Osteoblast (primary cell): Measurements from ENCODE around the gene AFAP1L2. TPM values are rescaled to one million over a fixed set of nuclear protein-coding genes. Genes with fewer than 3 reads are reported as not detected.

ENCODE experiments used
- DNase-seq: peaks from one replicate; pipeline ENCODE4 v3.0.0; 2011; ENCODE audit warnings: low spot score, mixed read lengths; ENCODE audit not compliant: insufficient read length; ENCODE audit errors: missing footprints
- H2AFZ ChIP-seq: 2 replicates; pipeline ENCODE4 v1.6.0; 2011; ENCODE audit warnings: mild to moderate bottlenecking, low read length
- H3K27ac ChIP-seq: 2 replicates; pipeline ENCODE4 v1.5.1; 2011; ENCODE audit warnings: mild to moderate bottlenecking, low read depth, low read length, moderate library complexity
- H3K27me3 ChIP-seq: 2 replicates; pipeline ENCODE4 v1.6.0; 2012; ENCODE audit warnings: mild to moderate bottlenecking, control low read depth, inconsistent platforms, low read length, moderate library complexity; ENCODE audit not compliant: insufficient read depth
- H3K36me3 ChIP-seq: 2 replicates; pipeline ENCODE4 v1.5.1; 2011; ENCODE audit warnings: mild to moderate bottlenecking, low read length, control low read depth, moderate library complexity; ENCODE audit not compliant: insufficient read depth
- H3K4me1 ChIP-seq: 2 replicates; pipeline ENCODE4 v1.5.1; 2011; ENCODE audit warnings: mild to moderate bottlenecking, low read length, control low read depth, moderate library complexity; ENCODE audit not compliant: insufficient read depth
- H3K4me2 ChIP-seq: 2 replicates; pipeline ENCODE4 v1.6.0; 2011; ENCODE audit warnings: mild to moderate bottlenecking, low read length; ENCODE audit not compliant: insufficient read depth
- H3K4me3 ChIP-seq: fragments of 200-600 bp; sonication (generic); 3 replicates; pipeline ENCODE4 v1.5.1; 2012; ENCODE audit warnings: mild to moderate bottlenecking, low read length, inconsistent platforms; ENCODE audit not compliant: insufficient read depth
- H3K79me2 ChIP-seq: 2 replicates; pipeline ENCODE4 v1.6.0; 2012; ENCODE audit warnings: mild to moderate bottlenecking, low read length, control low read depth, inconsistent platforms; ENCODE audit not compliant: insufficient read depth
- H3K9me3 ChIP-seq: 2 replicates; pipeline ENCODE4 v1.5.1; 2011; ENCODE audit warnings: low read depth, low read length, control low read depth
- H4K20me1 ChIP-seq: 2 replicates; pipeline ENCODE4 v1.6.0; 2012; ENCODE audit warnings: mild to moderate bottlenecking, low read length, control low read depth; ENCODE audit not compliant: insufficient read depth
- total RNA-seq: library from RNA; depleted of rRNA; stranded (reverse); fragments of >200 nt; gene quantifications from 2 replicates; pipeline ENCODE4 v1.2.3, GENCODE V29; 2012
- TF ChIP-seq, protein P1 (sequence below): IDR thresholded peaks from 2 replicates; pipeline ENCODE4 v1.5.1; 2011; ENCODE audit warnings: mild to moderate bottlenecking, low read depth, low read length, moderate library complexity; ENCODE audit errors: extremely low read depth

Gene AFAP1L2
- total RNA-seq, 1 donor: 0.36 TPM

DNA sequence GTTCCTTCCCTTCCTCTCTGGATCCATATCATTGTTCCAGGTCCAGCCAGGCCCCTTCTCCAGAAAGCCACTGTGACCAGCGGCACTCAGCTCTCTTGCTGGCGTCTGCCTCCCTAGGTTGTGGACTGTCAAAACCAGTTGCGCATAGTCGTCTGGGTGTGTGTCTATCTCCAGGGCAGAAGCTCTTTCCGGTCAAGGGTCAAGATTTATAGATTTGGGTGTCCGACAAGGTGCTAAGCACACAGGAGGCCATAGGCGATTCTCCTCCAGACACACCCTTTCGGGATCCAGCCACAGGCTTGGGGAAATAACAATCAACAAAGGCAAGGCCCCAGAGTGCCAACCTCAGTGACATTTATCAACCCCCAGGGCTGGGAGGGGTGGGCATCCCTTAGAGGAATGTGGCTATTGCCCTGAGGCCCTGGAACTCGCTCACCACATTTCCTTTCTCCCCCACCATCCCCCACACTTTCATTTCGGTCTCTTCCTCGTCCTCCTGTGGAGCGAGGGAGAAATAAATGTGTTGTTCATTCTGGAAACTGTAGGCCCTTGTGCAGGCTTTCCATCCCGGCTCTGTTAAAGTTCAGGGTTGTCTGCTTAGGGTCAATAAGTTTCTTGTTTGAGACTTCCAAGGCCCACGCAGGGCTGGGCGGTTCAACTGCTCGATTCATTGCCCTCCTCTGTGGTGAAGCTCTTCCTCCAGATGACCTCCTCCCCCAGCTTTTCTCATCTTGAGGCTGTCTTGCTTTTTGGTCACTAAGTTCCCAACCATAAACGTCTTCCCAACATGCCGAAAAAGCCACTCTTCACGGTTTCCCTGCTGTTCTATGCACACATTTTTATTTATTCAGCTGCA, 57.9 kb downstream of the AFAP1L2 start:
- no peak overlapping the region for H3K27ac ChIP-seq
- no peaks in the 10 kb centered on the region for H3K9me3 ChIP-seq
- no peaks in the 10 kb centered on the region for H3K27me3 ChIP-seq
- DNase-seq: no peak
- no peaks in the 10 kb centered on the region for H3K36me3 ChIP-seq
- no peaks in the 10 kb centered on the region for H3K79me2 ChIP-seq
- no peaks in the 10 kb centered on the region for H4K20me1 ChIP-seq
- TF ChIP-seq, protein P1, sequence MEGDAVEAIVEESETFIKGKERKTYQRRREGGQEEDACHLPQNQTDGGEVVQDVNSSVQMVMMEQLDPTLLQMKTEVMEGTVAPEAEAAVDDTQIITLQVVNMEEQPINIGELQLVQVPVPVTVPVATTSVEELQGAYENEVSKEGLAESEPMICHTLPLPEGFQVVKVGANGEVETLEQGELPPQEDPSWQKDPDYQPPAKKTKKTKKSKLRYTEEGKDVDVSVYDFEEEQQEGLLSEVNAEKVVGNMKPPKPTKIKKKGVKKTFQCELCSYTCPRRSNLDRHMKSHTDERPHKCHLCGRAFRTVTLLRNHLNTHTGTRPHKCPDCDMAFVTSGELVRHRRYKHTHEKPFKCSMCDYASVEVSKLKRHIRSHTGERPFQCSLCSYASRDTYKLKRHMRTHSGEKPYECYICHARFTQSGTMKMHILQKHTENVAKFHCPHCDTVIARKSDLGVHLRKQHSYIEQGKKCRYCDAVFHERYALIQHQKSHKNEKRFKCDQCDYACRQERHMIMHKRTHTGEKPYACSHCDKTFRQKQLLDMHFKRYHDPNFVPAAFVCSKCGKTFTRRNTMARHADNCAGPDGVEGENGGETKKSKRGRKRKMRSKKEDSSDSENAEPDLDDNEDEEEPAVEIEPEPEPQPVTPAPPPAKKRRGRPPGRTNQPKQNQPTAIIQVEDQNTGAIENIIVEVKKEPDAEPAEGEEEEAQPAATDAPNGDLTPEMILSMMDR: no peak
- no peak overlapping the region for H2AFZ ChIP-seq
- H3K4me3 ChIP-seq: no peak overlapping the region
- H3K4me2 ChIP-seq: no peak overlapping the region
- no peaks in the 10 kb centered on the region for H3K4me1 ChIP-seq

DNA sequence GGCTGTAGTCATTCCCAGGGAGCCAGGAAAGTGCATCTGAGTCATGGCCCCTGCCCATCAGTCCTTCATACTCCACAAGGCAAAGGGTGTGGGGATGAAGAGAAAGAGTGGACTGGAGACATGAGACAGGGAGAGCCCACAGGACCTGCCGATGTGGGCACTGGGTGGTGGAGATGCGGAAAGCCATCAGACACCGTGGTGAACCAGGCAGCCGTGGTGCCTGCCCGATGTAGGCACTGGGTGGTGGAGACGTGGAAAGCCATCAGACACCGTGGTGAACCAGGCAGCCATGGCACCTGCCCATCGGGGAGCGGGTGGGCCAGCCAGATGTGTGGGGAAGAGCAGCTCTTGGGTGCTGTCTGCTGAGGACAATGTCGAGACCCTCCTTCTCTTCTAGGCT, 58.6 kb downstream of the AFAP1L2 start:
- no peak overlapping the region for H3K4me2 ChIP-seq
- no peaks in the 10 kb centered on the region for H3K79me2 ChIP-seq
- no peaks in the 10 kb centered on the region for H3K9me3 ChIP-seq

DNA sequence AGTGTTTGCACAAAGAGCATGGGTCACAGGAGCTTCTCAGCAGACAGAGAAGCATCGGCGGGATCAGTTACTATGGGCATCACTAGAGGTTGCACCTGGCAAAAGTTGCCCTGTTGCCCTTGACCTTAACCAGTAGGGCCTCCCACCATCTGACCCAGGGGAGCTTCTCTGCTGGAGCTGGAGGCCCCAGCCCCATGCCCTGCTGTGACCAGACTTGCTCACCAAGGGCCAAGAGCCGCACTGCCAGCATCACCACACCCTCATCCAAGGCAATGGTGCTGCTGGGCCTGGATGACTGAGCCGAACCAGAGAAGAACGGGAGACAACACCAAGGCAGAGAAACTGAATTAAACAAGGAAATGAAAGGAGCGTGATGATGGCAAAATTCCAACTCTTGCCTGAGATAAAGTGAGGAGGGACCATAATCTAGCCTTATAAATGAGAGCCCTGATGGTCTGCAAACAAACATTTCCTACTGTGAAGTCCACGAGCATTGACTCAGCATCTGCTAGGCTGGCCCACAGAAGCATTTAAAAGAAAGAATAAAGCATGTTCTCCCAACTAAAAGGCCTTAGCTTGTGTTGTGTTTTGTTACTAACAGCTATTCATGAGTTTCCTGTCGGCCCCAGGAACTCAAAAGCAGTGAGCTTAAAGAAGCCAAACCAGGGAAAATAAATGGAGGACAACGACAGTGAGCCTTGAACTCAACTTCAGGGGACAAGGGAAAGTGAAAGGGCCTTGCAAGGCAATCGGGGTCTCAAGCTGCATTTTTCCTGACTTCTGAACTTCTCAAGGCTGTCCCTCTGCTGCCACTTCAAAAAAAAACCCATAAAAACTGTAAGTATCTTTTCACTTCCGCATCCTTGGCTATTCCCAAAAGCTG, 60.4 kb downstream of the AFAP1L2 start:
- Histone ChIP-seq H3K9me3 (no peaks in the 10 kb centered on the region), H3K27ac (no peak overlapping the region), H2AFZ (peak overlapping the region; percentile 44), H3K36me3 (no peaks in the 10 kb centered on the region), H3K4me1 (no peaks in the 10 kb centered on the region), H4K20me1 (no peaks in the 10 kb centered on the region), H3K4me2 (no peak overlapping the region), H3K79me2 (no peaks in the 10 kb centered on the region), H3K4me3 (no peak overlapping the region), H3K27me3 (peaks cover 2% of the 10 kb centered on the region)
- DNase-seq: no peak
- TF ChIP-seq, protein P1: no peak

More for the DNA sequence above, 58.6 kb downstream of the AFAP1L2 start:
- no peak overlapping the region for H2AFZ ChIP-seq
- TF ChIP-seq, protein P1: no peak
- no peak for DNase-seq
- H3K36me3 ChIP-seq: no peaks in the 10 kb centered on the region
- no peak overlapping the region for H3K27ac ChIP-seq
- no peaks in the 10 kb centered on the region for H4K20me1 ChIP-seq
- no peak overlapping the region for H3K4me3 ChIP-seq
- H3K27me3 ChIP-seq: no peaks in the 10 kb centered on the region
- H3K4me1 ChIP-seq: no peaks in the 10 kb centered on the region

DNA sequence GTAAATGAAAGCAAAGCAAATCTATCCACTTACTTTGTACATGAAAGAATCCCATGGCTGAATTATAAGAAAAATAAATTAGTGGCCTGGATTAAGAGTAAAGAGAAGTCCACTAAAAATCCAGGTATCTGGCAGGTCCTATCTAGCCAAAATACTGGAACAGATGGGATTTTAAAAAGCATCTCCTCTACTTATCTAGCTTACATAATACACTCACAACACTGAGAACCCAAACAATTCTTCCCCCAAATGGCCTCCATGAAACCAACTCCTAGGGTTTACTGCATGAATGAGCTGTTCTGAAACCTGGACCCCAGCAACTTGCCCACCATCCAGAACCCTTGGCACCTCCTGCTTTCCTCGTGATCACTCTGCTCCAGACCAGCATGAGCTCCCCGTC, 61.3 kb downstream of the AFAP1L2 start:
- no peak for DNase-seq
- H3K4me3 ChIP-seq: no peak overlapping the region
- no peaks in the 10 kb centered on the region for H3K36me3 ChIP-seq
- peaks cover 2% of the 10 kb centered on the region for H3K27me3 ChIP-seq
- no peaks in the 10 kb centered on the region for H3K4me1 ChIP-seq
- no peaks in the 10 kb centered on the region for H4K20me1 ChIP-seq
- H3K27ac ChIP-seq: no peak overlapping the region
- no peaks in the 10 kb centered on the region for H3K79me2 ChIP-seq
- TF ChIP-seq, protein P1: no peak
- no peak overlapping the region for H3K4me2 ChIP-seq
- no peaks in the 10 kb centered on the region for H3K9me3 ChIP-seq
- no peak overlapping the region for H2AFZ ChIP-seq
